Activated CD8-positive, alpha-beta memory T cell treated with anti-CD3 and anti-CD28 coated beads, Interleukin-2, amount 50 U/mL, for 24 hours (primary cell): ENCODE measurements around the gene GPR61.

ENCODE experiments used
- DNase-seq: peaks from one replicate; pipeline ENCODE4 v3.0.0-alpha.2; 2020; ENCODE audit errors: extremely low read depth

GPR61 gene

GRCh38 chr1:109539676-109540075 is at the start of gene GPR61:
GPR61 (plus strand) TSS chr1:109539872; CDS start chr1:109543023, 3,151 bp downstream.
- no peak for DNase-seq

GRCh38 chr1:109490029-109490933 is 49.4 kb upstream of the GPR61 start:
- DNase-seq = peak; percentile 48

GRCh38 chr1:109490934-109491302 is 48.8 kb upstream of the GPR61 start:
- DNase-seq = no peak

GRCh38 chr1:109491372-109491771 is 48.3 kb upstream of the GPR61 start:
- no peak for DNase-seq

GRCh38 chr1:109492779-109493178 is 46.9 kb upstream of the GPR61 start:
- no peak for DNase-seq

- no peak for DNase-seq
Measured at GRCh38 chr1:109493227-109493626, 46.4 kb upstream of the GPR61 start.

- peak; percentile 71 for DNase-seq
Measured at GRCh38 chr1:109493805-109494539, 45.7 kb upstream of the GPR61 start, which contains the start of gene CYB561D1. CYB561D1 (plus strand) TSS chr1:109494094; CDS start chr1:109494140, 46 bp downstream.

- no peak for DNase-seq
Measured at GRCh38 chr1:109495738-109496137, 43.9 kb upstream of the GPR61 start.

GRCh38 chr1:109497449-109498160 is 42.1 kb upstream of the GPR61 start:
- no peak for DNase-seq

- no peak for DNase-seq
Measured at GRCh38 chr1:109498161-109498801, 41.4 kb upstream of the GPR61 start.

- no peak for DNase-seq
Measured at GRCh38 chr1:109499081-109499480, 40.6 kb upstream of the GPR61 start.

GRCh38 chr1:109499661-109500536 is 39.8 kb upstream of the GPR61 start:
- no peak for DNase-seq

- DNase-seq = no peak
Measured at GRCh38 chr1:109500941-109501381, 38.7 kb upstream of the GPR61 start.

- DNase-seq = no peak
Measured at GRCh38 chr1:109501644-109502363, 37.9 kb upstream of the GPR61 start.

- no peak for DNase-seq
Measured at GRCh38 chr1:109502364-109502851, 37.3 kb upstream of the GPR61 start.

- DNase-seq = no peak
Measured at GRCh38 chr1:109503935-109504334, 35.7 kb upstream of the GPR61 start.

- no peak for DNase-seq
Measured at GRCh38 chr1:109504974-109505373, 34.7 kb upstream of the GPR61 start.

- DNase-seq = no peak
Measured at GRCh38 chr1:109508001-109508872, 31.4 kb upstream of the GPR61 start.

GRCh38 chr1:109508873-109509175 is 30.8 kb upstream of the GPR61 start:
- DNase-seq = no peak
